ENCODE data around the gene PLPP2.
A peak's percentile ranks its signal among the peaks of the same experiment; 100 is the strongest.

PLPP2 gene

GRCh38 chr19:279656-280055 lies 11.5 kb downstream of the PLPP2 start:
- TF ChIP-seq ZNF24 (tag by site-specific recombination; IDR thresholded peaks at IDR 0.05) = no peak
- TF ChIP-seq ZNF837 (tag by site-specific recombination; IDR thresholded peaks at IDR 0.05) = no peak
- POLR2A ChIA-PET = no interaction called here
- Histone ChIP-seq H3K4me3 (ENCODE audit: low read depth, low read length) (no peak overlapping the region), H3K4me1 (ENCODE audit: control insufficient read depth, insufficient read depth, low read length) (no peaks in the 10 kb centered on the region), H3K27ac (ENCODE audit: extremely low read depth, low read depth, low read length) (no peak overlapping the region), H3K9me3 (ENCODE audit: control insufficient read depth, insufficient read depth, low read depth, low read length) (no peaks in the 10 kb centered on the region), H3K36me3 (ENCODE audit: control insufficient read depth in 2 of 2, insufficient read depth in 1 of 2, low read length in 2 of 2) (no peaks in the 10 kb centered on the region)
- CTCF ChIA-PET = interaction anchor here (1.0 kb wide), 1 partner anchor 12 kb away, joined by 3 read pairs; no protein-coding TSS in a partner anchor

GRCh38 chr19:279231-279630 lies 12.0 kb downstream of the PLPP2 start:
- ChIA-PET CTCF (interaction anchor here (0.7 to 1.0 kb wide), 3 partner anchors 12 to 231 kb away, joined by 3 to 4 read pairs (median 3); no protein-coding TSS in a partner anchor), POLR2A (no interaction called here)
- Histone ChIP-seq H3K36me3 (ENCODE audit: control insufficient read depth in 2 of 2, insufficient read depth in 1 of 2, low read length in 2 of 2) (no peaks in the 10 kb centered on the region), H3K9me3 (ENCODE audit: control insufficient read depth, insufficient read depth, low read depth, low read length) (no peaks in the 10 kb centered on the region), H3K4me1 (ENCODE audit: control insufficient read depth, insufficient read depth, low read length) (no peaks in the 10 kb centered on the region), H3K27ac (ENCODE audit: extremely low read depth, low read depth, low read length) (no peak overlapping the region), H3K4me3 (ENCODE audit: low read depth, low read length) (no peak overlapping the region)
- TF ChIP-seq TRIM28 (IDR thresholded peaks at IDR 0.05; ENCODE audit: borderline replicate concordance, low read length) (no peak), ZNF623 (tag by site-specific recombination; IDR thresholded peaks at IDR 0.05) (no peak), ZNF791 (tag by site-specific recombination; IDR thresholded peaks at IDR 0.05) (no peak), ZNF561 (tag by site-specific recombination; IDR thresholded peaks at IDR 0.05; ENCODE audit: borderline replicate concordance) (no peak), ZBTB17 (tag by site-specific recombination; IDR thresholded peaks at IDR 0.05) (no peak), ZNF670 (tag by site-specific recombination; IDR thresholded peaks at IDR 0.05; ENCODE audit: low read depth) (no peak), ZNF2 (tag by site-specific recombination; IDR thresholded peaks at IDR 0.05) (no peak), HOXA7 (CRISPR knock-in tag; IDR thresholded peaks at IDR 0.05; ENCODE audit: borderline replicate concordance) (no peak), ZNF16 (tag by site-specific recombination; IDR thresholded peaks at IDR 0.05; ENCODE audit: low read depth) (no peak), ZNF585B (tag by site-specific recombination; IDR thresholded peaks at IDR 0.05) (no peak), MZF1 (tag by site-specific recombination; IDR thresholded peaks at IDR 0.05; ENCODE audit: borderline replicate concordance) (no peak), ZFP41 (tag by site-specific recombination; IDR thresholded peaks at IDR 0.05; ENCODE audit: borderline replicate concordance) (no peak), OVOL3 (tag by site-specific recombination; IDR thresholded peaks at IDR 0.05) (no peak), AEBP2 (tag by site-specific recombination; IDR thresholded peaks at IDR 0.05; ENCODE audit: borderline replicate concordance) (no peak), ZNF677 (tag by site-specific recombination; IDR thresholded peaks at IDR 0.05) (no peak), ZNF521 (tag by site-specific recombination; IDR thresholded peaks at IDR 0.05) (no peak), ZNF202 (tag by site-specific recombination; IDR thresholded peaks at IDR 0.05; ENCODE audit: borderline replicate concordance) (no peak)
- TF ChIP-seq, protein P1, sequence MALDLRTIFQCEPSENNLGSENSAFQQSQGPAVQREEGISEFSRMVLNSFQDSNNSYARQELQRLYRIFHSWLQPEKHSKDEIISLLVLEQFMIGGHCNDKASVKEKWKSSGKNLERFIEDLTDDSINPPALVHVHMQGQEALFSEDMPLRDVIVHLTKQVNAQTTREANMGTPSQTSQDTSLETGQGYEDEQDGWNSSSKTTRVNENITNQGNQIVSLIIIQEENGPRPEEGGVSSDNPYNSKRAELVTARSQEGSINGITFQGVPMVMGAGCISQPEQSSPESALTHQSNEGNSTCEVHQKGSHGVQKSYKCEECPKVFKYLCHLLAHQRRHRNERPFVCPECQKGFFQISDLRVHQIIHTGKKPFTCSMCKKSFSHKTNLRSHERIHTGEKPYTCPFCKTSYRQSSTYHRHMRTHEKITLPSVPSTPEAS (tag by site-specific recombination; IDR thresholded peaks at IDR 0.05) = no peak

DNA sequence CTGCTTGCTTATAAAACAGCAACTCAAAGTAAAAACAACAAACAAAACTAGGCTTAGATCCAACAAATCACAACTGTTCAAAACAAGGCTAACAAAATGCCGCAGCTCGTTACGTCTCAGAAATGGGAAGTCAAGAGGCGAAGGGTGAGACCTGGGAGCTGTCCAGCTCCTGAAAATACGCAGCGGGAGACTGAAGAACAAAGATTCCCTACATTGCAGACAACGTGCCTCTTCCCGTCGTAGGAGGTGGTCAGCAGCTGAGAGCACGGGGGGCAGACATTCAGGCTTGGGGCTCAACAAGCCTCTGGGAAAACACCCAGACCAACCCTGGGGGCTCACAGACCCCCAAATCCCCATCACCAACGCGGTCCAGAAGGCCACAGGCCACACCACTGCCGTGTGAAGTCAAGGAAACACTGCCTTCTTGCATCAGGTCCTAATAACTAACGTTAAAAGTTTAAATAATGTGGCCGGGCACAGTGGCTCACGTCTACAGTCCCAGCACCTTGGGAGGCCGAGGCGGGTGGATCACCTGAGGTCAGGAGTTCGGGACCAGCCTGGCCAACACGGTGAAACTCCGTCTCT lies 13.5 kb downstream of the PLPP2 start:
- CTCF ChIA-PET = interaction anchor here (0.6 to 1.0 kb wide), 3 partner anchors 10 to 1421 kb away, joined by 3 read pairs; no protein-coding TSS in a partner anchor
- H3K36me3 ChIP-seq (ENCODE audit: control insufficient read depth in 2 of 2, insufficient read depth in 1 of 2, low read length in 2 of 2) = no peaks in the 10 kb centered on the region
- H3K9me3 ChIP-seq (ENCODE audit: control insufficient read depth, insufficient read depth, low read depth, low read length) = no peaks in the 10 kb centered on the region
- no peak overlapping the region for H3K4me3 ChIP-seq (ENCODE audit: low read depth, low read length)
- no peak overlapping the region for H3K27ac ChIP-seq (ENCODE audit: extremely low read depth, low read depth, low read length)
- POLR2A ChIA-PET = no interaction called here
- H3K4me1 ChIP-seq (ENCODE audit: control insufficient read depth, insufficient read depth, low read length) = no peaks in the 10 kb centered on the region
- TF ChIP-seq REST (tag by site-specific recombination; IDR thresholded peaks at IDR 0.05) = peak; percentile 91
- TF ChIP-seq ZNF623 (tag by site-specific recombination; IDR thresholded peaks at IDR 0.05) = no peak
